Measurements from ENCODE around the gene RNF19B.

RNF19B gene

DNA sequence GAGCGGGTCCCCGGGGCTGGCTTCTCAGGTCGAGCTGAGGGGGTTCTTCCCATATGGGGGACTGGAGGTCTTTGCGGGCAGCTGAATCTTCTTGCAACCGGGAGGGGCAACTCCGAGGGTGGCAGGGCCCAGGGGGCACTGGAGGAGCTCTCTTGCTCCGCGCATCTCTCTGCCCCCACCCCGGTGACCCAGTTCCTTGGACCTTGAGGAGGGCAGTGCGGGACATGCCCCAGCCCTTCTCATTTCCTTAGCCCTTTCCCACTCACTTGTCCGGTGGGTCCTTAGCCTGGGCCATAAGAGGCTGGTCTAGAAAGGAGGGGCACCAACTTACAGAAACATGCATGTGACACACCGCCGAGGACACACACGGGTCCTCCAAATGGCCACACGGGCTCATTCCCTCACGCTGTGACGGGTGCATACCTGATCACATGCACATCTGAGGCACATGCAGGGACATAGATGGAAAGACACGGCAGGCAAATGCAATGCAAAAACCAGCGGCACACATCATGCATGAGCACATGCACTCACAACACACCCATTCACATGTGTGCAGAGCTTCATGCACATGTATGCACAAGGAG, 77.7 kb downstream of the RNF19B start:
- Histone ChIP-seq H3K9ac (ENCODE audit: low read length) (no peak overlapping the region), H3K4me1 (ENCODE audit: control insufficient read depth, insufficient read depth, low read length) (peaks cover 5% of the 10 kb centered on the region), H3K9me3 (ENCODE audit: control insufficient read depth, low read length) (no peaks in the 10 kb centered on the region), H3K4me3 (ENCODE audit: low read length) (no peak overlapping the region), H3K27me3 (ENCODE audit: control insufficient read depth, insufficient read depth, low read length) (peaks cover 44% of the 10 kb centered on the region), H3K36me3 (ENCODE audit: control insufficient read depth, insufficient read depth, low read length) (no peaks in the 10 kb centered on the region)
